ENCODE measurements around the gene CCDC71. TPM values are rescaled to one million over a fixed set of nuclear protein-coding genes. Genes with fewer than 3 reads are reported as not detected.

CCDC71 gene
- total and polyA plus RNA-seq, 2 of the 13 experiments (the other 11 are each of a cell fraction or from before 2014, with no cell fraction given) = 9.7 to 14.3 TPM

- no peaks in the 10 kb centered on the region for H3K27me3 ChIP-seq (ENCODE audit: control insufficient read depth in 1 of 2, insufficient read depth in 2 of 2, low read length in 2 of 2)
- intact Hi-C loops (cut with micrococcal nuclease; ENCODE audit: unreplicated experiment) = no loop called here
- WGBS (ENCODE audit: low lambda C conversion rate) = 30% methylated on average over 2 of the region's 7 CpGs
- ATAC-seq (no peak; the same call in 2 of the 3 replicates), FAIRE-seq (no peak), DNase-seq (ENCODE audit: low spot score) (no peak)
- in situ Hi-C loops (cut with HindIII; ENCODE audit: extremely low pct_ligation_motif_present, low pct_unique_long_range_greater_than_20kb) = loop anchor here (25.0 kb wide), 1 partner anchor 265 kb away; the partner anchor contains the start of gene NICN1
- H3K27ac ChIP-seq (ENCODE audit: extremely low read length, insufficient read depth, low read length) = peak overlapping the region; percentile 60
- no peaks in the 10 kb centered on the region for H4K20me1 ChIP-seq (ENCODE audit: insufficient read depth, low read length)
- TSS peak; percentile 56 for BruUV-seq (replicated peaks)
- H3K79me2 ChIP-seq (ENCODE audit: insufficient read depth, low read length) = no peaks in the 10 kb centered on the region
- peaks cover 0 to 1% of the 10 kb centered on the region in 2 experiments; a peak in 1 of 5 replicates for H3K36me3 ChIP-seq (replicated peaks in 1 of 2; ENCODE audit: control insufficient read depth in 1 of 2, insufficient read depth in 2 of 2, low read length in 2 of 2)
- peak overlapping the region; percentile 80 to 89 (median 80) for H3K4me3 ChIP-seq (replicated peaks in 1 of 3; ENCODE audit: insufficient read depth in 1 of 3, low read depth in 2 of 3, low read length in 3 of 3)
- H2AFZ ChIP-seq (ENCODE audit: low read length) = no peak overlapping the region
- ChIA-PET CTCF (ENCODE audit: low intra/inter-chr PET ratio, low total read pairs) (interaction anchor here (1.2 to 1.5 kb wide), 2 partner anchors 168 to 277 kb away, joined by 4 to 5 read pairs; partner anchors contain the start of gene USP4), POLR2A (interaction anchor here (1.2 to 2.4 kb wide), 8 partner anchors 10 to 257 kb away, joined by 3 to 19 read pairs (median 6); partner anchors contain the start of genes LAMB2, NICN1, QRICH1 and USP4)
- H3K9ac ChIP-seq (ENCODE audit: insufficient read depth, low read depth, low read length) = peak overlapping the region; percentile 81
- peak overlapping the region; percentile 96 for H3K4me2 ChIP-seq (ENCODE audit: low read depth, low read length)
- peaks cover 53% of the 10 kb centered on the region for H3K4me1 ChIP-seq (ENCODE audit: insufficient read depth, low read length)
- H3K9me3 ChIP-seq (ENCODE audit: low read length) = no peaks in the 10 kb centered on the region
- no peak for TF ChIP-seq IKZF1 (IDR thresholded peaks at IDR 0.05)
- TF ChIP-seq ZSCAN5A (CRISPR knock-in tag; IDR thresholded peaks at IDR 0.05; ENCODE audit: borderline replicate concordance) = 0 out of 2 replicates have a peak, but pooled peaks have one; percentile 36
- no peak for TF ChIP-seq GLMP (CRISPR knock-in tag; IDR thresholded peaks at IDR 0.05; ENCODE audit: borderline replicate concordance)
- TF ChIP-seq ZBTB3 (CRISPR knock-in tag; IDR thresholded peaks at IDR 0.05; ENCODE audit: borderline replicate concordance, low read depth) = 0 out of 2 replicates have a peak, but pooled peaks have one; percentile 2
- TF ChIP-seq ZNF781 (CRISPR knock-in tag; IDR thresholded peaks at IDR 0.05; ENCODE audit: borderline replicate concordance, not compliant biosample characterization) = no peak
- peak; percentile 18; the same call in 1 of the 2 replicates for TF ChIP-seq NFKBIZ (CRISPR knock-in tag; IDR thresholded peaks at IDR 0.05)
Measured at GRCh38 chr3:49171775-49172500, 5.8 kb upstream of the CCDC71 start.

Measured in HepG2 (cell line).